A549 (cell line): Measurements from ENCODE around the gene GLCE. TPM values are rescaled to one million over a fixed set of nuclear protein-coding genes. Genes with fewer than 3 reads are reported as not detected.

Experiments used
- BCL3 ChIP-seq: fragments of >200 bp; sonication (Bioruptor Twin); formaldehyde crosslinking; IDR thresholded peaks from 3 replicates; pipeline ENCODE4 v1.6.1; 2016
- BHLHE40 ChIP-seq: IDR thresholded peaks from 2 replicates; pipeline ENCODE4 v1.6.1; 2012; ENCODE audit warnings: low read depth, low read length, inconsistent platforms
- CBX8 ChIP-seq: fragments of 200-600 bp; sonication (generic); IDR thresholded peaks from 2 replicates; pipeline ENCODE4 v1.6.1; 2016
- CEBPB ChIP-seq, 2 experiments: fragments of >200 bp in 1 of 2; sonication (Bioruptor Twin) in 1 of 2; formaldehyde crosslinking in 1 of 2; IDR thresholded peaks; 2 replicates each; pipeline ENCODE4 v1.6.1; 2012 to 2016
- CHD2 ChIP-seq: fragments of 150-350 bp; IDR thresholded peaks from 2 replicates; pipeline ENCODE4 v1.6.1; 2014; ENCODE audit warnings: low read length; ENCODE audit not compliant: partially characterized antibody
- CTCF ChIP-seq: fragments of >200 bp; sonication (Bioruptor Twin); formaldehyde crosslinking; IDR thresholded peaks from 3 replicates; pipeline ENCODE4 v1.5.1; 2016
- EP300 ChIP-seq, 2 experiments: fragments of >200 bp; sonication (Bioruptor Twin); formaldehyde crosslinking; IDR thresholded peaks; 2 replicates in 1 of 2; 3 replicates in 1 of 2; pipeline ENCODE4 v1.6.1; 2016 to 2017
- FOSL2 ChIP-seq, 2 experiments: fragments of 450-650 bp in 1 of 2; fragments of >200 bp in 1 of 2; sonication (Bioruptor Twin) in 1 of 2; formaldehyde crosslinking; IDR thresholded peaks; 2 replicates each; pipeline versions ENCODE4 v1.5.0 to v1.6.1; 2016 to 2020; ENCODE audit warnings: mild to moderate bottlenecking in 1 of 2, moderate library complexity in 1 of 2
- GATA3 ChIP-seq: IDR thresholded peaks from 2 replicates; pipeline ENCODE4 v1.6.1; 2012; ENCODE audit warnings: borderline replicate concordance
- HDAC2 ChIP-seq: fragments of 200-600 bp; sonication (generic); IDR thresholded peaks from 2 replicates; pipeline ENCODE4 v1.6.1; 2016
- HEYL ChIP-seq: fragments of 250-450 bp; sonication (Bioruptor Pico); IDR thresholded peaks from 2 replicates; pipeline ENCODE4 v1.8.0; 2021; ENCODE audit warnings: mild to moderate bottlenecking, moderate library complexity
- HMGXB4 ChIP-seq: fragments of 250-450 bp; sonication (Bioruptor Pico); IDR thresholded peaks from 2 replicates; pipeline ENCODE4 v1.5.0; 2021; ENCODE audit warnings: mild to moderate bottlenecking, moderate library complexity, borderline replicate concordance
- HOXB13 ChIP-seq: fragments of 250-450 bp; sonication (Bioruptor Pico); IDR thresholded peaks from 2 replicates; pipeline ENCODE4 v1.5.0; 2020; ENCODE audit warnings: low read depth, mild to moderate bottlenecking, moderate library complexity
- HOXB5 ChIP-seq: fragments of 250-450 bp; sonication (Bioruptor Pico); IDR thresholded peaks from 2 replicates; pipeline ENCODE4 v1.5.0; 2020; ENCODE audit warnings: mild to moderate bottlenecking, moderate library complexity
- JUN ChIP-seq, 2 experiments: fragments of >200 bp; sonication (Bioruptor Twin); formaldehyde crosslinking; IDR thresholded peaks; 2 replicates in 1 of 2; 3 replicates in 1 of 2; pipeline ENCODE4 v1.6.1; 2016 to 2017
- KDM1A ChIP-seq: fragments of 200-600 bp; sonication (generic); IDR thresholded peaks from 2 replicates; pipeline ENCODE4 v1.6.1; 2016; ENCODE audit warnings: low read depth, mild to moderate bottlenecking
- KDM5A ChIP-seq: fragments of 200-600 bp; sonication (generic); IDR thresholded peaks from 2 replicates; pipeline ENCODE4 v1.6.1; 2016; ENCODE audit warnings: antibody characterized with exemption, mild to moderate bottlenecking
- MAFK ChIP-seq: fragments of 450-650 bp; IDR thresholded peaks from 2 replicates; pipeline ENCODE4 v1.6.1; 2014; ENCODE audit not compliant: partially characterized antibody
- NR3C1 ChIP-seq: fragments of >200 bp; sonication (Bioruptor Twin); formaldehyde crosslinking; IDR thresholded peaks from 3 replicates; pipeline ENCODE4 v1.6.1; 2017
- PHF8 ChIP-seq: fragments of 200-600 bp; sonication (generic); IDR thresholded peaks from 2 replicates; pipeline ENCODE4 v1.6.1; 2016; ENCODE audit warnings: low read depth, mild to moderate bottlenecking, antibody characterized with exemption, moderate library complexity, borderline replicate concordance
- POLR2AphosphoS2 ChIP-seq: conservative IDR thresholded peaks from 2 replicates; pipeline ENCODE4 v1.6.1; 2012; ENCODE audit warnings: low read length, improper control_type of control experiment, inconsistent platforms
- RNF2 ChIP-seq: fragments of 200-600 bp; sonication (generic); IDR thresholded peaks from 2 replicates; pipeline ENCODE4 v1.6.1; 2016; ENCODE audit warnings: low read depth, mild to moderate bottlenecking, antibody characterized with exemption, moderate library complexity, borderline replicate concordance
- SMC3 ChIP-seq: fragments of >200 bp; sonication (Bioruptor Twin); formaldehyde crosslinking; IDR thresholded peaks from 3 replicates; pipeline ENCODE4 v1.6.1; 2018; ENCODE audit warnings: inconsistent platforms
- SREBF2 ChIP-seq: fragments of 450-650 bp; IDR thresholded peaks from 2 replicates; pipeline ENCODE4 v1.6.1; 2014; ENCODE audit warnings: mild to moderate bottlenecking, moderate library complexity
- USF2 ChIP-seq: fragments of 450-650 bp; IDR thresholded peaks from 2 replicates; pipeline ENCODE4 v1.6.1; 2014; ENCODE audit warnings: antibody characterized with exemption
- ZC3H11A ChIP-seq: fragments of 450-650 bp; IDR thresholded peaks from 2 replicates; pipeline ENCODE4 v1.6.1; 2014; ENCODE audit warnings: antibody characterized with exemption, mild to moderate bottlenecking
- ZFP36 ChIP-seq: fragments of 450-650 bp; IDR thresholded peaks from 2 replicates; pipeline ENCODE4 v1.6.1; 2014; ENCODE audit warnings: borderline replicate concordance; ENCODE audit not compliant: partially characterized antibody
- polyA plus RNA-seq, 4 experiments: library from polyadenylated mRNA; depleted of rRNA in 3 of 4; stranded (reverse); fragments of >200 nt; fragmentation: RNase III in 1 of 4; extraction: RNeasy Plus Mini Kit Qiagen cat#74134 plus additional on column Dnase treatment in 1 of 4; gene quantifications; 2 replicates in 3 of 4; 3 replicates in 1 of 4; pipeline ENCODE4 v1.2.3, GENCODE V29; 2011 to 2017

GLCE gene
- polyA plus RNA-seq, 2 of the 4 experiments (the other 2 are of a cell fraction) = 19.6 to 41.8 TPM

GRCh38 chr15:69160141-69160993, at the start of gene GLCE (continued):
- 0 out of 3 replicates have a peak, but pooled peaks have one; percentile 4 for TF ChIP-seq CTCF
- peak; percentile 41 to 82; a peak in 3 of 5 replicates for TF ChIP-seq JUN (IDR thresholded peaks at IDR 0.05)
- no peak for TF ChIP-seq ZC3H11A
- TF ChIP-seq RNF2 = 0 out of 2 replicates have a peak, but pooled peaks have one; percentile 31
- peak; percentile 41; the same call in 1 of the 2 replicates for TF ChIP-seq PHF8
- no peak for TF ChIP-seq MAFK
- no peak for TF ChIP-seq GATA3
- TF ChIP-seq KDM5A = no peak
- TF ChIP-seq POLR2AphosphoS2 = no peak
- no peak for TF ChIP-seq ZFP36
- TF ChIP-seq CBX8 = no peak
- TF ChIP-seq SMC3 = no peak; the same call in 1 of the 3 replicates
- TF ChIP-seq EP300 (IDR thresholded peaks at IDR 0.05) = no peak
- no peak for TF ChIP-seq NR3C1
- TF ChIP-seq HMGXB4 (CRISPR knock-in tag) = no peak
- no peak; the same call in 1 of the 2 replicates for TF ChIP-seq HOXB5 (CRISPR knock-in tag)
- TF ChIP-seq CEBPB (IDR thresholded peaks at IDR 0.05) = no peak
- TF ChIP-seq SREBF2 = no peak
- TF ChIP-seq BHLHE40 = no peak
- TF ChIP-seq CHD2 = peak; percentile 98
- TF ChIP-seq HEYL (CRISPR knock-in tag) = no peak
- TF ChIP-seq FOSL2 (IDR thresholded peaks at IDR 0.05) = no peak
- TF ChIP-seq FOSL2 (CRISPR knock-in tag; IDR thresholded peaks at IDR 0.05) = no peak
- TF ChIP-seq KDM1A = no peak
- no peak for TF ChIP-seq USF2
- no peak for TF ChIP-seq HOXB13 (CRISPR knock-in tag)
- TF ChIP-seq BCL3 = peak; percentile 78; the same call in 2 of the 3 replicates
- TF ChIP-seq HDAC2 = no peak
